ENCODE data around the gene ZCWPW2.

The ZCWPW2 gene

GRCh38 chr3:28575100-28575745 lies 226.7 kb downstream of the ZCWPW2 start (continued):
- peak; percentile 80 for TF ChIP-seq ZBTB20 (tag by site-specific recombination; IDR thresholded peaks at IDR 0.05)

Data from HEK293 (cell line).